Measurements from ENCODE around the gene CDC42EP1.

GRCh38 chr22:37610480-37611129, 50.3 kb downstream of the CDC42EP1 start:
- TF ChIP-seq CTCF (IDR thresholded peaks at IDR 0.05) (no peak), POLR2AphosphoS5 (IDR thresholded peaks at IDR 0.05; ENCODE audit: low read depth, low read length) (no peak), SIN3A (IDR thresholded peaks at IDR 0.05; ENCODE audit: borderline replicate concordance, insufficient read depth, low read depth, low read length) (no peak), TCF7L2 (IDR thresholded peaks at IDR 0.05; ENCODE audit: low read depth, low read length) (no peak)
